OCI-LY3 (cell line): ENCODE data around the gene POFUT1.

Source experiments
- CTCF ChIP-seq: fragments of 200-600, 300-600 bp; sonication (generic); IDR thresholded peaks from 2 replicates; pipeline ENCODE4 v1.5.1; 2014; ENCODE audit warnings: antibody characterized with exemption, low read length, low read depth
- EZH2phosphoT487 ChIP-seq: fragments of 200-600 bp; shearing (Covaris generic); IDR thresholded peaks from 2 replicates; pipeline ENCODE4 v1.6.1; 2018; ENCODE audit warnings: antibody characterized with exemption, mixed run types, low read depth

GRCh38 chr20:32215147-32215546 is 7.5 kb downstream of the POFUT1 start:
- TF ChIP-seq CTCF (no peak), EZH2phosphoT487 (no peak)
